Parathyroid adenoma (tissue), 2 donors: ENCODE results near the gene RASAL2.

ENCODE experiments used
- H2AFZ ChIP-seq: fragments of 300-600 bp; sonication (generic); one replicate; pipeline ENCODE4 v1.7.0; 2017; ENCODE audit warnings: antibody characterized with exemption, mild to moderate bottlenecking
- H3K27ac ChIP-seq: fragments of 300-600 bp; sonication (generic); one replicate; pipeline ENCODE4 v1.7.0; 2017
- H3K27me3 ChIP-seq: fragments of 300-600 bp; sonication (generic); one replicate; pipeline ENCODE4 v1.7.0; 2017; ENCODE audit warnings: low read length; ENCODE audit not compliant: control insufficient read depth, insufficient read depth
- H3K36me3 ChIP-seq: fragments of 300-600 bp; sonication (generic); one replicate; pipeline ENCODE4 v1.7.0; 2017; ENCODE audit warnings: low read length; ENCODE audit not compliant: control insufficient read depth, insufficient read depth
- H3K4me1 ChIP-seq: fragments of 300-600 bp; sonication (generic); one replicate; pipeline ENCODE4 v1.7.0; 2017; ENCODE audit warnings: control low read depth
- H3K4me2 ChIP-seq: fragments of 300-600 bp; sonication (generic); one replicate; pipeline ENCODE4 v1.7.0; 2017; ENCODE audit warnings: low read length
- H3K4me3 ChIP-seq: fragments of 300-600 bp; sonication (generic); one replicate; pipeline ENCODE4 v1.7.0; 2017; ENCODE audit warnings: low read depth, low read length
- H3K79me2 ChIP-seq: fragments of 300-600 bp; sonication (generic); one replicate; pipeline ENCODE4 v1.7.0; 2017; ENCODE audit warnings: control low read depth
- H3K9ac ChIP-seq: fragments of 300-600 bp; sonication (generic); one replicate; pipeline ENCODE4 v1.7.0; 2017; ENCODE audit warnings: mild to moderate bottlenecking
- H3K9me3 ChIP-seq: fragments of 300-600 bp; sonication (generic); one replicate; pipeline ENCODE4 v1.7.0; 2017; ENCODE audit warnings: low read length; ENCODE audit not compliant: control insufficient read depth
- CTCF ChIP-seq: fragments of 300-600 bp; sonication (generic); IDR thresholded peaks from one replicate; pipeline ENCODE4 v1.7.0; 2017; ENCODE audit warnings: antibody characterized with exemption, mild to moderate bottlenecking
- donor health status: primary hyperparathyroidism.

RASAL2 gene

GRCh38 chr1:178364782-178365181, 270.9 kb downstream of the RASAL2 start:
- no peaks in the 10 kb centered on the region for H3K4me1 ChIP-seq
- H3K4me3 ChIP-seq = no peak overlapping the region
- TF ChIP-seq CTCF = no peak
- no peak overlapping the region for H3K27ac ChIP-seq
- no peak overlapping the region for H3K4me2 ChIP-seq
- H3K36me3 ChIP-seq = no peaks in the 10 kb centered on the region
- no peaks in the 10 kb centered on the region for H3K9me3 ChIP-seq
- H3K9ac ChIP-seq = no peak overlapping the region
- H3K79me2 ChIP-seq = peaks cover 4% of the 10 kb centered on the region
- no peaks in the 10 kb centered on the region for H3K27me3 ChIP-seq
- H2AFZ ChIP-seq = no peak overlapping the region

- no peaks in the 10 kb centered on the region for H3K27me3 ChIP-seq
- TF ChIP-seq CTCF = no peak
- no peak overlapping the region for H3K4me3 ChIP-seq
- H3K9me3 ChIP-seq = no peaks in the 10 kb centered on the region
- no peaks in the 10 kb centered on the region for H3K4me1 ChIP-seq
- H3K79me2 ChIP-seq = peaks cover 2% of the 10 kb centered on the region
- H3K4me2 ChIP-seq = no peak overlapping the region
- no peak overlapping the region for H2AFZ ChIP-seq
- H3K27ac ChIP-seq = no peak overlapping the region
- H3K9ac ChIP-seq = no peak overlapping the region
- no peaks in the 10 kb centered on the region for H3K36me3 ChIP-seq
Observed at GRCh38 chr1:178367151-178367550, 273.2 kb downstream of the RASAL2 start.

- H3K27me3 ChIP-seq = no peaks in the 10 kb centered on the region
Observed at GRCh38 chr1:178368208-178368607, 274.3 kb downstream of the RASAL2 start.

GRCh38 chr1:178371235-178371634, 277.3 kb downstream of the RASAL2 start:
- Histone ChIP-seq H3K4me3 (peak overlapping the region; percentile 59), H3K4me1 (peaks cover 12% of the 10 kb centered on the region), H3K9ac (no peak overlapping the region), H3K27me3 (no peaks in the 10 kb centered on the region), H3K27ac (peak overlapping the region; percentile 81), H3K9me3 (no peaks in the 10 kb centered on the region), H3K79me2 (no peaks in the 10 kb centered on the region), H2AFZ (peak overlapping the region; percentile 74), H3K36me3 (no peaks in the 10 kb centered on the region), H3K4me2 (peak overlapping the region; percentile 62)
- no peak for TF ChIP-seq CTCF

More at GRCh38 chr1:178368208-178368607, 274.3 kb downstream of the RASAL2 start:
- no peaks in the 10 kb centered on the region for H3K36me3 ChIP-seq
- no peak overlapping the region for H3K9ac ChIP-seq
- no peak overlapping the region for H3K4me2 ChIP-seq
- no peak overlapping the region for H3K4me3 ChIP-seq
- TF ChIP-seq CTCF = no peak
- H3K79me2 ChIP-seq = no peaks in the 10 kb centered on the region
- H3K9me3 ChIP-seq = no peaks in the 10 kb centered on the region
- H2AFZ ChIP-seq = no peak overlapping the region
- H3K27ac ChIP-seq = no peak overlapping the region
- no peaks in the 10 kb centered on the region for H3K4me1 ChIP-seq

GRCh38 chr1:178371933-178372388, 278.1 kb downstream of the RASAL2 start:
- H3K4me3 ChIP-seq = peak overlapping the region; percentile 59
- peak overlapping the region; percentile 74 for H2AFZ ChIP-seq
- H3K9ac ChIP-seq = no peak overlapping the region

More at GRCh38 chr1:178371933-178372388, 278.1 kb downstream of the RASAL2 start:
- H3K9me3 ChIP-seq = no peaks in the 10 kb centered on the region
- no peaks in the 10 kb centered on the region for H3K79me2 ChIP-seq
- H3K36me3 ChIP-seq = no peaks in the 10 kb centered on the region
- no peaks in the 10 kb centered on the region for H3K27me3 ChIP-seq
- no peak for TF ChIP-seq CTCF
- H3K27ac ChIP-seq = peak overlapping the region; percentile 81
- peak overlapping the region; percentile 62 for H3K4me2 ChIP-seq
- peaks cover 12% of the 10 kb centered on the region for H3K4me1 ChIP-seq
